Measurements from ENCODE around the gene ANKRD44.

Gene ANKRD44

DNA sequence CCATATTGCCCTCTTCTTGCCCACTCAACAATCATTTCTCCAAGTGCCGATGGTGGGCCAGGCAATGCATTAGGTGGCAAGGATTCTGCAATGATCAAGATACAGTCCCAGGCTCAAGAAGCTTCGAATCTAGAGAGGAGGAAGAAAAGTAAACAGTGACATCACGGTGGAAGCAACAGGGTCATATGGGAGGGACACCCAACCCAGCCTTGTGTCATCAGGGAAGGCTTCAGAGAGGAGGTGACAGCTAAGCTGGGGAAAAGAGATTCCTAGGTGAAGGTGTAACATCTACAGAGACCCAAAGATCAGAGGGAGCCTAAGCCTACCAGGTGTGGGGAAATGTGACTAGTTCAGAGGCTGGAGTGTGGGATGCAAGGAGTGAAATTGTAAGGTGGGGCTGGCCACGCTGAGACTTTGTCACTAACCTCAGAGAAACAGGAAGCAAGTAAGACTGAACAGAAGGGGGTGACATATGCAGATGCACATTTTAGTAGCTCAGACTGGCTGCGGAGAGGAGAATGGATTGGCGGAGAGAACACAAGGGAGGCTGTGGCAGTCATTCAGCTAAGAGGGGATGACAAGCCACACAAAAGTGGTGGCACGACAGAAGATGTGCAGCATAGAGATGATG lies 104.9 kb downstream of the ANKRD44 start:
- H3K4me3 ChIP-seq, result no peak overlapping the region

DNA sequence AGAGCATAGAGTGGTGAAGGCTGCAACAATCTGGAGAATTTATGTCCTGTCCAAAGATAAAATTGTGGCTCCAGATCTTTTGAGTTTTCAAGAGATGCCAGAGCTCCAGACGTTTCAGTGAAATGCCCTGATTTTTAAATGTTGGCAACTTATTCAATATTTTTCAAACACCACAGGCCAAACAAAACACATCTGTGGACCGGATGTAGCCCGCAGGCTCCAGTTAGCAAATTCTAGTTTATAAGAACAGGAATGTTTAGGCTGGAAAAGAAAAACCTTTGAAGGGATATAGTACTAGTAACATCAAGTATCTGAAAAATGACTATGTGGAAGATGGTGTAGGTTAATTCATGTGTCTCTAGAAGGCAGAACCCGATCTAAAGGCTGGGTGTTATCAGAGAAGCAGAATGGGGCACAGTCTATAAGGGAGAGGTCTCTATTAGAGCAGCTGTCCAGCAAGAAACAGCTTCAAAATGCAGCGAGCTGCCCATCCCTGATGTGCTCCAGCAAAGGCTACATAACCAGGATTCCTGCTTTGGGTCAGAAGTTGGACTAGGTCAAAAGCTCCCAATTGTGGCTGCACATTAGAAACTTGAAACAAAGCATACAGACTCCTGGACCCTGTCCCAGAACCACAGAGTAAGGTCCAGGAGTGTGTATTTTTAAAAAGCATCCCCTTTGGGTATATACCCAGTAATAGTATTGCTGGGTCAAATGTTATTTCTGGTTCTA lies 105.9 kb downstream of the ANKRD44 start:
- TF ChIP-seq, protein P1, sequence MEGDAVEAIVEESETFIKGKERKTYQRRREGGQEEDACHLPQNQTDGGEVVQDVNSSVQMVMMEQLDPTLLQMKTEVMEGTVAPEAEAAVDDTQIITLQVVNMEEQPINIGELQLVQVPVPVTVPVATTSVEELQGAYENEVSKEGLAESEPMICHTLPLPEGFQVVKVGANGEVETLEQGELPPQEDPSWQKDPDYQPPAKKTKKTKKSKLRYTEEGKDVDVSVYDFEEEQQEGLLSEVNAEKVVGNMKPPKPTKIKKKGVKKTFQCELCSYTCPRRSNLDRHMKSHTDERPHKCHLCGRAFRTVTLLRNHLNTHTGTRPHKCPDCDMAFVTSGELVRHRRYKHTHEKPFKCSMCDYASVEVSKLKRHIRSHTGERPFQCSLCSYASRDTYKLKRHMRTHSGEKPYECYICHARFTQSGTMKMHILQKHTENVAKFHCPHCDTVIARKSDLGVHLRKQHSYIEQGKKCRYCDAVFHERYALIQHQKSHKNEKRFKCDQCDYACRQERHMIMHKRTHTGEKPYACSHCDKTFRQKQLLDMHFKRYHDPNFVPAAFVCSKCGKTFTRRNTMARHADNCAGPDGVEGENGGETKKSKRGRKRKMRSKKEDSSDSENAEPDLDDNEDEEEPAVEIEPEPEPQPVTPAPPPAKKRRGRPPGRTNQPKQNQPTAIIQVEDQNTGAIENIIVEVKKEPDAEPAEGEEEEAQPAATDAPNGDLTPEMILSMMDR (IDR thresholded peaks at IDR 0.05), result no peak
- Histone ChIP-seq H3K27ac (peak overlapping the region; percentile 53 to 73), H3K4me3 (peak overlapping the region; percentile 11)
- DNase-seq (ENCODE audit: low spot score), result no peak

More for the DNA sequence above, 104.9 kb downstream of the ANKRD44 start:
- DNase-seq (ENCODE audit: low spot score), result no peak
- H3K27ac ChIP-seq, result peak overlapping the region; percentile 53 to 73
- TF ChIP-seq, protein P1 (IDR thresholded peaks at IDR 0.05), result no peak

DNA sequence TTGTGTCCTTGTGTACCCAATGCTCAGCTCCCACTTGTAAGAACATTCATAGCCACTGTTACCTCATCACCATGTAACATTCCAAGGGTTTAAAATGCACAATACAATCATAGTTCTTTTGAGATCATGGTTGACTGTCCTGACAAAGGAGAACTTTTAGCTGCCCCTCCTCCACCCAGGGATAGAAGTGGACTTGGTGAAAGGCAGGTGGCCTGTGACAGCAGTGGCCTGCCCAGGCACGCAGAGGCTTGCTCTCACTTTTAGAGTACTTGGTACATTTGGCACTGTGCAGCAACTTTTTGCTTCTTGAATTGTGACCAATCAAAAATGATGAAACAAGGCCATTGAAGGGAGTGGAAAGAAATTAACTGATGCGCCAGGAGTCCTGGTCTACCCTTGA lies 108.7 kb downstream of the ANKRD44 start:
- TF ChIP-seq, protein P1 (IDR thresholded peaks at IDR 0.05), result no peak
- no peak for DNase-seq (ENCODE audit: low spot score)
- Histone ChIP-seq H3K4me3 (no peak overlapping the region), H3K27ac (peak overlapping the region in 1 of 2 donors; percentile 46)

DNA sequence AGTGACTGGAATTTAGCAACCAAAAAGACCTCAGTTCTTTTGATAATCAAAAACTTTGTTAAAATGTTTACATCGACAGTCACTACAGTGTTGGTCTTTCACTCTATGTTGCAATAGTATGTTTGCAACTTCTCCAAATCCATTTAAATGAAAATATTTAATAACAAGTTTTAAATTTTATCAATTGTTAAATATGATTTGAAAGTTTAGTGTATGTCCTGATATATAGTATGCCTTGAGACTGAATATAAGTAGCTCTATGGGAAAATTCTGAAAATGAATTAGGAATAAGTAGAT lies 109.9 kb downstream of the ANKRD44 start:
- TF ChIP-seq, protein P1 (IDR thresholded peaks at IDR 0.05), result no peak
- no peak for DNase-seq (ENCODE audit: low spot score)
- Histone ChIP-seq H3K4me3 (no peak overlapping the region), H3K27ac (peak overlapping the region in 1 of 2 donors; percentile 69)

DNA sequence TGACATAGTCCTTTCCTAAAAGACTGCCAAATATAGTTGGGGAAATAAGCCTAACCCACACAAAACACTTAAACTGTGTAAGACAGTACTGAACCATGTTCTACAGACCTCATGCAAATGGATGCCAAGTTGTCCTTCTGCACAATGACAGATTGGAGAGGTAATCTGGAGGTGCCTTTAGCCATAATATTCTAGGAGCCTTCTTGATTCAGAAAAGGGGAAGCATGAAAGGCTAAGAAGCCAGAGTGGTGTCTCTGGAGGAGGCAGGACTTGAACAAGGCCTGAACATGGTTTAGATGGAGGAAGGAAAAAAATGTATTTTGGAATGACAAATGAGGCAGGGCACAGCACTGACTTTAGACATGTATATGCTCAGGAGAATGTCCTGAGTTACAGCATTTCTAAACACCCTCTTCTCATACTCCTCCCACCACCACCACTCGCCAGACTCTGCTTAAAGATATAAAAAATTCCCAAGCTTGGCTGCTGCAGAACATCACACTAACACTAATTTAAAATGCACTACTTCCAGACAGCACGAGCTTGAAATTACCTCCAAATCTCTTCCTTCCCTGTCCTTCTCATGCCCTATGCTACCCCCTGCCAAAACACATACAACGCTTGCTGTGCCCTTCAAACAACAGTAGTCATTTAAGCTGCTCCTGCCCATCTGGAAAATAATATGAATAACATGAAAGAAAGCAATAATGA lies 110.4 kb downstream of the ANKRD44 start:
- no peak overlapping the region for H3K4me3 ChIP-seq
- TF ChIP-seq, protein P1 (IDR thresholded peaks at IDR 0.05), result no peak
- DNase-seq (ENCODE audit: low spot score), result no peak
- peak overlapping the region; percentile 1 to 69 for H3K27ac ChIP-seq

DNA sequence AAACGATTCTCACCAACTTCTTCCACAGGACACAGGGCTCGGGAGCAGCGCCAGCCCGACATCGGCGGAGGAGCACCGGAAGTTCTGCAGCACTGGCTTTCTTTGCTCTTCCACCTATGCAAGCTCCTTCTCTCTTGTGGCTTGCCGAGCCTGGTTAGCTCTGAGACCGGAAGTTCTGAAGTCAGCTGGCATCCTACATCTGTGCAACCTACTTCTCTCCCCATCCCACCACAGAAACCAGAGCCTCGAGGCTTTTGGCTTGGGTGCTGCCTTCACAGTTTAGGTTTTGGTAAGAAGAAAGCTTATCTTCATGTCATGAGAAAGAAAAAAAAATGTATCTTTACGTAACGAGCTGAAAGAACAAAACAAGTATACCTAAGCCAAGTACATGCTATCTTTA lies 111.7 kb downstream of the ANKRD44 start:
- TF ChIP-seq, protein P1 (IDR thresholded peaks at IDR 0.05), result no peak

More for the DNA sequence above, 111.7 kb downstream of the ANKRD44 start:
- Histone ChIP-seq H3K27ac (peak overlapping the region; percentile 44 to 69), H3K4me3 (peak overlapping the region; percentile 40)
- DNase-seq (ENCODE audit: low spot score), result no peak

All from coronary artery (tissue), 2 donors.